Measurements from ENCODE around the gene RPS6KL1.
A peak's percentile ranks its signal among the peaks of the same experiment; 100 is the strongest.

RPS6KL1 gene

DNA sequence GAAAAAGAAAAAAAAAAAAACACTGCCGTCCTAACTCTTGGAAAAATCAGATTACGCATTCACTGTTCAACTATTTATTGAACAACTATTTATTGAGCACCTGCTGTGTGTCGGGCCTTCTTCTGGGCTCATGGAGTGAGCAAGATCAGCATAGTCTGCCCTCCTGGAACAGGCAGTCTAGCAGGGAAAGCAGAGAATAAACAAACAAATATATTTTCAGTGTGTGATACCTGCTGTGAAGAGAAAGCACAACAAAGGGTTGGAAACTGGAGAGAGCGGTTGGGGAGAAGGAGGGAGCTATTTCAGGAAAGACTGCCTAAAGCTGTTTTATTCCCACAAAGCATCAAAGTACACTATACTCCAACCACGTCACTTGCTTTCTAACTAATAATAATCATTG, 57.9 kb downstream of the RPS6KL1 start:
- no peak overlapping the region for H3K27ac ChIP-seq
- CTCF ChIA-PET = interaction anchor here (1.2 kb wide), 1 partner anchor 315 kb away, joined by 3 read pairs; no protein-coding TSS in a partner anchor
- TF ChIP-seq CTCF (conservative IDR thresholded peaks at IDR 0.05; ENCODE audit: low read depth) = no peak
- DNase-seq (ENCODE audit: low spot score) = no peak
- POLR2A ChIA-PET (ENCODE audit: low non-redundant PET) = no interaction called here

GRCh38 chr14:74864198-74864597, 58.9 kb downstream of the RPS6KL1 start:
- CTCF ChIA-PET = interaction anchor here (0.7 to 0.9 kb wide), 2 partner anchors 9 to 42 kb away, joined by 4 to 5 read pairs; no protein-coding TSS in a partner anchor
- TF ChIP-seq CTCF (conservative IDR thresholded peaks at IDR 0.05; ENCODE audit: low read depth) = no peak
- POLR2A ChIA-PET (ENCODE audit: low non-redundant PET) = no interaction called here
- no peak overlapping the region for H3K27ac ChIP-seq
- DNase-seq (ENCODE audit: low spot score) = no peak

GRCh38 chr14:74863274-74863673, 59.8 kb downstream of the RPS6KL1 start:
- TF ChIP-seq CTCF (conservative IDR thresholded peaks at IDR 0.05; ENCODE audit: low read depth) = no peak
- H3K27ac ChIP-seq = no peak overlapping the region
- ChIA-PET POLR2A (ENCODE audit: low non-redundant PET) (no interaction called here), CTCF (interaction anchor here (0.5 kb wide), 1 partner anchor 140 kb away, joined by 4 read pairs; no protein-coding TSS in a partner anchor)
- no peak for DNase-seq (ENCODE audit: low spot score)

DNA sequence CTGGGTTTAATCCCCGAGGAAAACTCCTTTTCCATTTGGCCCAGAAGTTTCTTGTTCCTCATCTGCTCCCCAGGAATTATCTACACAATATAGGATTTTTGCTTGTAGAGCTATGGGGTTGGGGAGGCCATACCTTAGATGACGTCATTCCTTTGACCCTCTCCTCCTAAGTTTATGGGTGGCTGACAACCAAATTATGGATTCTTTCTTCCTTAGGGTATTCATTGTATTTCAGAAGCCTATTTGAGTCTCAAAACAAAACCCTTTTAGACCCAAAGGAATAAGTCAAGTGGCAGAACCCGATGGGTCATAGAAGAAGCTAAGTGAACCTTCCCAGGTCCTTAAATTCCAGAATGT, 61.3 kb downstream of the RPS6KL1 start:
- POLR2A ChIA-PET (ENCODE audit: low non-redundant PET) = no interaction called here
- CTCF ChIA-PET = interaction anchor here (0.6 to 3.0 kb wide), 11 partner anchors 10 to 1054 kb away, joined by 3 to 28 read pairs (median 9); partner anchors contain the start of gene PROX2

GRCh38 chr14:74860899-74861733, 61.9 kb downstream of the RPS6KL1 start:
- CTCF ChIA-PET = interaction anchor here (0.6 to 3.0 kb wide), 28 partner anchors 10 to 1334 kb away, joined by 3 to 28 read pairs (median 4); partner anchors contain the start of gene PROX2
- peak; percentile 80 for TF ChIP-seq CTCF (conservative IDR thresholded peaks at IDR 0.05; ENCODE audit: low read depth)
- POLR2A ChIA-PET (ENCODE audit: low non-redundant PET) = no interaction called here
- peak; percentile 73 for DNase-seq (ENCODE audit: low spot score)
- no peak overlapping the region for H3K27ac ChIP-seq

More for the DNA sequence above, 61.3 kb downstream of the RPS6KL1 start:
- TF ChIP-seq CTCF (conservative IDR thresholded peaks at IDR 0.05; ENCODE audit: low read depth) = no peak
- no peak overlapping the region for H3K27ac ChIP-seq
- DNase-seq (ENCODE audit: low spot score) = no peak

DNA sequence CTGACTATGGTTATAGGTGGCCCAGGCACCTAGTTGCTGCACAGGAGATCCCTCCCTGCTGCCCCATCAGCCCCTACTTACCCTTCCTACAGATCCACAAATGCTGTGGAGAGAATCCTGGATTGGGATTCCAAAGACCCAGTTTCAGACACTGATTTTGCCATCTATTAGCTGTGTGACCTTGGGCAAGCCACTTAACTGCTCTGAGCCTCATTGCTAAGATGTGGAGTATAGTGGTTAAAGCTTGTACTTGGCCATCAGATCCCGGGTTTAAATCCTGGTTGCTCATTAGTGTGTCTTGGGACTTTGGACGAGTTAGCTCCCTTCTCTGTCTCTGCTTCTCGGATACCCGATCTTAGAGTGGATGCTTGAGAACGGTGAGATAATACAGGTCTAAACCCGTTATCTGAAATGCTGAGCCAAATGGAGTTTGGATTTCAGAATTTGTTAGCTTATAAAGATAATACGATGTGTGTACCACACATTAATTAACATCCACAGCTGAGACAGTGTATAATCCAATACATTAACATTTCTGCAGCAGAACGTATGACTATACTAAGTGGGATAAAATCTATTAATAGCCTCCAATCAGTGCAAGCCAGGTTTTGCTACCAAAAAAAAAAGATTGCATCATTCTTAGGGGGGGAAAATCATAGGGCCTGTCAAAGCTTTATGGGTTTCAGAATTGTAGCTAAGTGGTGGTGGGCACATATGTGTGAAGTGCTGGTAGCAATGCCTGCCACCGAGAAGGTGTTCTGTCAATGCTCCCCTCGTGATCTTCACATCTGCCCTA, 63.1 kb downstream of the RPS6KL1 start:
- TF ChIP-seq CTCF (conservative IDR thresholded peaks at IDR 0.05; ENCODE audit: low read depth) = no peak
- no peak for DNase-seq (ENCODE audit: low spot score)
- H3K27ac ChIP-seq = no peak overlapping the region
- CTCF ChIA-PET = interaction anchor here (0.5 to 3.0 kb wide), 16 partner anchors 9 to 1333 kb away, joined by 3 to 28 read pairs (median 6); partner anchors contain the start of gene PROX2
- POLR2A ChIA-PET (ENCODE audit: low non-redundant PET) = no interaction called here

All from RWPE1 (cell line).